Muscle of leg (tissue), 11 donors: ENCODE measurements around the gene GNAQ. TPM values are rescaled to one million over a fixed set of nuclear protein-coding genes. Genes with fewer than 3 reads are reported as not detected.

ENCODE experiments used
- DNase-seq: peaks from one replicate; pipeline ENCODE4 v3.0.0; 2013
- H3K27ac ChIP-seq: one replicate; pipeline ENCODE4 v1.5.1; 2013; ENCODE audit warnings: mild to moderate bottlenecking, low read length, control low read depth
- H3K27me3 ChIP-seq: one replicate; pipeline ENCODE4 v1.6.1; 2013; ENCODE audit warnings: low read length; ENCODE audit not compliant: control insufficient read depth, insufficient read depth
- H3K36me3 ChIP-seq: one replicate; pipeline ENCODE4 v1.6.1; 2013; ENCODE audit warnings: low read length; ENCODE audit not compliant: control insufficient read depth, insufficient read depth
- H3K4me1 ChIP-seq: one replicate; pipeline ENCODE4 v1.6.1; 2013; ENCODE audit warnings: low read length; ENCODE audit not compliant: control insufficient read depth, insufficient read depth
- H3K4me3 ChIP-seq: one replicate; pipeline ENCODE4 v1.5.1; 2013; ENCODE audit warnings: low read length, control low read depth
- H3K9me3 ChIP-seq: replicated peaks from 2 replicates; pipeline ENCODE4 v1.6.1; 2013; ENCODE audit warnings: low read depth, low read length; ENCODE audit not compliant: control insufficient read depth
- WGBS: methylation state at CpG from one replicate; pipeline ENCODE4 v1.1.5; 2013; ENCODE audit warnings: missing lambda C conversion rate; ENCODE audit not compliant: insufficient coverage; 5-methylcytosine and 5-hydroxymethylcytosine counted together
- polyA plus RNA-seq, 8 donors: library from polyadenylated mRNA; unstranded; fragments of 120-200 nt; gene quantifications; one replicate each; pipeline versions ENCODE4 v1.2.1 to v1.2.3, GENCODE V29; 2013; ENCODE audit warnings: inconsistent platforms in 1 of 8, low replicate concordance in 1 of 8; ENCODE audit not compliant: insufficient read length in 8 of 8, insufficient read depth in 1 of 8
- total RNA-seq: library from RNA; stranded (reverse); fragments of 120-200 nt; gene quantifications from one replicate; pipeline ENCODE4 v1.2.4, GENCODE V29; 2013

GNAQ gene
- total and polyA plus RNA-seq, 9 donors: 19.7 to 31.6 (median 27.0) TPM

DNA sequence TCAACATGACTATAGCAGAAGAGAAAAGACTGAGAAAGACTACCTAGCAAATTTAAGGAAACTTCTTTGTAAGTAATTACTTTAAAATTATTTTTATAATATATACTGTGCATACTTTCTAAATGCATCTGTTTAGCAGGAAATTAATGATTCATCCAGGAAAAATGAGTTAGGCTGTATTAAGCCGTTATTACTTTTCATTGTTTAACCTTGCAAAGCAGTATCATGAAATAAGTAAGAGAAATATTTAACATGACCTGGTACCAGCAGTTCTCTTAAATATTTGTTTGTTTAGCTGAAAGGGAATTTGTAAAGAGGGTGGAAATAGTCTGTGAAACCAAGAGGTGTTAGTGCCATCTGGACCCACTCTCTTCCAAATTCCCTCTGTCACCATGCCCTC, 175.0 kb downstream of the GNAQ start:
- no CpG with 5 or more reads among the region's 1 CpG for WGBS
- Histone ChIP-seq H3K4me1 (no peaks in the 10 kb centered on the region), H3K4me3 (no peak overlapping the region), H3K9me3 (no peaks in the 10 kb centered on the region), H3K27ac (no peak overlapping the region), H3K36me3 (no peaks in the 10 kb centered on the region), H3K27me3 (no peaks in the 10 kb centered on the region)
- no peak for DNase-seq

- WGBS: no CpG with 5 or more reads among the region's 1 CpG
- no peaks in the 10 kb centered on the region for H3K4me1 ChIP-seq
- no peaks in the 10 kb centered on the region for H3K27me3 ChIP-seq
- H3K36me3 ChIP-seq: no peaks in the 10 kb centered on the region
- H3K4me3 ChIP-seq: no peak overlapping the region
- no peak overlapping the region for H3K27ac ChIP-seq
- DNase-seq: no peak
- H3K9me3 ChIP-seq: no peaks in the 10 kb centered on the region
These were observed 176.7 kb downstream of the GNAQ start for GRCh38 chr9:77854916-77855311.

DNA sequence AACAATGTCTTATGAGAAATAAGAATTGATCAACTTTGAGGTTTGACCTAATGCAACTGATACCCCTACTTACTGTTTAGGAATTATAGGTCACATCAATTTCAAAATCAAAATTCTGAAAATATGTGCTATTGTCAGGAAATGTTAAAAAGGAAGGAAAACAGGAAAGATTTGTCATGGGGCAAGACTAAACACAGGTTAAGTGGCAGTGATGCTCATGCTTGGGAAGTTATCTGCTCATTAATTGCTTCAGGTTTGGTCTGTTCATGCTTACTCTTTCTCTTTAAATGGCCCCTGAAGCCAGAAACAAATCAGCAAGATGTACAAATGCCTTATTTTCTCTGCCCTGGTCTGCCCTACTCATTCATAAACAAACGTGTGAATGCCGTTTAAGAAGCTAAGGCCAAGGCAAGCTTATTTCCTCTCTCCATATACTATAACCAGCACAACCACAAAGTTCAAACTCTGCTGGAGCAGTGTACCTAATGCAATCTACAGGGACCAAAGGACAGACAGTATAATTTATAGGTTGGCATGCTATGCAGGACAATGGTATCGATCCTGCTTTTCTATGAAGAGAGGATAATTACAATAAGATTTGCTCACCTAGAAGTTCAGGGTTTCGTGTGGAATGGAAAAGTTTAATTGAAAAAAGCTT, 177.2 kb downstream of the GNAQ start:
- no peak for DNase-seq
- Histone ChIP-seq H3K4me3 (no peak overlapping the region), H3K27ac (no peak overlapping the region), H3K36me3 (no peaks in the 10 kb centered on the region), H3K27me3 (no peaks in the 10 kb centered on the region), H3K9me3 (no peaks in the 10 kb centered on the region), H3K4me1 (no peaks in the 10 kb centered on the region)
- WGBS: 53% methylated on average over 2 of the region's 4 CpGs

GRCh38 chr9:77853716-77854115, 177.9 kb downstream of the GNAQ start:
- no CpG with 5 or more reads among the region's 3 CpGs for WGBS
- H3K27ac ChIP-seq: no peak overlapping the region
- DNase-seq: no peak
- H3K4me1 ChIP-seq: no peaks in the 10 kb centered on the region
- no peaks in the 10 kb centered on the region for H3K27me3 ChIP-seq
- H3K4me3 ChIP-seq: no peak overlapping the region
- no peaks in the 10 kb centered on the region for H3K9me3 ChIP-seq
- no peaks in the 10 kb centered on the region for H3K36me3 ChIP-seq

- no peaks in the 10 kb centered on the region for H3K4me1 ChIP-seq
- H3K36me3 ChIP-seq: no peaks in the 10 kb centered on the region
- no peak overlapping the region for H3K4me3 ChIP-seq
- H3K27ac ChIP-seq: no peak overlapping the region
- H3K27me3 ChIP-seq: no peaks in the 10 kb centered on the region
- DNase-seq: no peak
- WGBS: 60% methylated on average over 1 of the region's 3 CpGs
- H3K9me3 ChIP-seq: no peaks in the 10 kb centered on the region
These were observed 179.6 kb downstream of the GNAQ start for GRCh38 chr9:77851882-77852595.

DNA sequence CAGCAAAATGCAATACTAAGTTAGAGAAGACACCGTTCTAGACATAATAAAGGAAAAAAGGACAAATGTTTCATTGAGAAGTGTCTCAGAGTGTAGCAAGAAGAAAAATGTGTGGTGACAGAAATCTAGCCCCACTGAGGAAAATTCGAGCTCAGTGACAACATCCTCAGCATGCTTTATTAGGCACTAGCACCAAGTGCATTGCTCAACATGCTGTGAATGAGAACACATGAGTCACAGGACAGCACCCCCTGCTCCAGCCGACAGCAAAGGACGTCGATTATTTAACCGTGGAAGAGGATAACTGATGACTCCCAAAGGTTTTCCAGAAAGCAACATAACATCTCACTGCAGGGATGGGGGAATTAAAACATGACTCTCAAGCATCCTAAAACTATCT, 182.7 kb downstream of the GNAQ start:
- Histone ChIP-seq H3K4me1 (peaks cover 3% of the 10 kb centered on the region), H3K27ac (no peak overlapping the region), H3K4me3 (no peak overlapping the region), H3K27me3 (no peaks in the 10 kb centered on the region), H3K9me3 (no peaks in the 10 kb centered on the region), H3K36me3 (no peaks in the 10 kb centered on the region)
- 45% methylated on average over 2 of the region's 6 CpGs for WGBS
- DNase-seq: peak; percentile 59

DNA sequence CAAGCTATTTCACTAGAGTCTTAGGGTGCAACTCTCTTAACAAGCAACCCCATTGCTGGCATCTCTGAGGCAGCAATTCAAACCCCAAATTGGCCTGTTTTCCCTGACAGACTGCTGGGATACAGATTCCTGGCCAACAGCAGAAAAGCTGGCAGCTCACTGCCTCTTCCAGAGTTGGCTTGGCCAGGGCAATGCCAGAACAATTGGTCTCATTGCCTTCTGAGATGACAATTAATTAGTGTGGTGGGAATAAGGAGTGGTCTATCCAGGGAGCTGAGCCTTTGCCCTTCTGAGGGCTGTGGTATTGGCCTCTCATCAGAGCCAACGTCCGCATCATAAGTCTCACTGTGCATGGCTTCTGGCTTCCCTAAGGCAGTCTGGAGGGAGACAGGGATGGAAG, 183.2 kb downstream of the GNAQ start:
- Histone ChIP-seq H3K4me3 (no peak overlapping the region), H3K36me3 (no peaks in the 10 kb centered on the region), H3K27me3 (no peaks in the 10 kb centered on the region), H3K4me1 (peaks cover 3% of the 10 kb centered on the region), H3K9me3 (no peaks in the 10 kb centered on the region), H3K27ac (no peak overlapping the region)
- no CpG with 5 or more reads among the region's 2 CpGs for WGBS
- DNase-seq: no peak

DNA sequence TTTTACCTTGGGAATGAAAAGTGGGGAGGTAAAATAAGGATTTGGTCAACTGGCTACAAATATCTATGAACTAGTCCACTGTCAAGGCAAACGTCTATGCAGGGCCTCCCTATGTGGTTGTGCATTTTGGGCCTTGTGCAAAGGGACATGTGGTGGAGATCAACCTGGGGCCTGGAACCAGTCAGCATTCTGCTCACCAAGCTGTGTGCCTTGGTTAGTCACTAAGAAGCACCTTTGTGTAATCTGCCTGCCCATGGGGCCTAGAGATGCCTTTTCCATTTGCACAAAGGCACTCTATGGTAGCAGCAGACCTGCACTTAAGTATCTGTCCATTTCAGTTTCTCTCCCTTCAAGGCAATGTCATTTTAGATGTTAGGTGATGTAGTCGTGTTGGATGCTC, 184.0 kb downstream of the GNAQ start:
- 100% methylated on average over 1 of the region's 2 CpGs for WGBS
- no peaks in the 10 kb centered on the region for H3K36me3 ChIP-seq
- H3K27ac ChIP-seq: no peak overlapping the region

GRCh38 chr9:77847059-77847499, 184.5 kb downstream of the GNAQ start:
- Histone ChIP-seq H3K9me3 (no peaks in the 10 kb centered on the region), H3K27ac (peak overlapping the region; percentile 13), H3K36me3 (no peaks in the 10 kb centered on the region), H3K4me1 (peaks cover 3% of the 10 kb centered on the region), H3K27me3 (no peaks in the 10 kb centered on the region), H3K4me3 (no peak overlapping the region)
- DNase-seq: no peak
- 78% methylated on average over 5 of the region's 8 CpGs for WGBS

More for the DNA sequence above, 184.0 kb downstream of the GNAQ start:
- H3K4me1 ChIP-seq: peaks cover 3% of the 10 kb centered on the region
- H3K27me3 ChIP-seq: no peaks in the 10 kb centered on the region
- no peak overlapping the region for H3K4me3 ChIP-seq
- H3K9me3 ChIP-seq: no peaks in the 10 kb centered on the region
- no peak for DNase-seq

- Histone ChIP-seq H3K36me3 (no peaks in the 10 kb centered on the region), H3K9me3 (no peaks in the 10 kb centered on the region), H3K4me1 (peaks cover 3% of the 10 kb centered on the region), H3K27ac (no peak overlapping the region), H3K4me3 (no peak overlapping the region), H3K27me3 (no peaks in the 10 kb centered on the region)
- DNase-seq: no peak
- WGBS: no CpG with 5 or more reads among the region's 4 CpGs
These were observed 187.2 kb downstream of the GNAQ start for GRCh38 chr9:77844415-77844814.
